Astrocyte of the cerebellum (primary cell): ENCODE results near the gene ZNF624.
A peak's percentile ranks its signal among the peaks of the same experiment; 100 is the strongest.

Experiments used
- DNase-seq: peaks from one replicate; pipeline ENCODE4 v3.0.0-alpha.2; 2011; ENCODE audit warnings: low read depth
- H3K4me3 ChIP-seq: 2 replicates; pipeline ENCODE4 v1.5.1; 2011; ENCODE audit warnings: mild to moderate bottlenecking, low read depth, low read length, moderate library complexity
- in situ Hi-C: cut with HindIII; loops from 2 replicates; pipeline ENCODE4 v1.10.0; 2017; ENCODE audit warnings: low sequenced_read_pairs
- TF ChIP-seq, protein P1 (sequence below): IDR thresholded peaks from 2 replicates; pipeline ENCODE4 v1.5.1; 2012; ENCODE audit warnings: low read length, low read depth, moderate library complexity, mild to moderate bottlenecking; ENCODE audit errors: missing control alignments

ZNF624 gene

DNA sequence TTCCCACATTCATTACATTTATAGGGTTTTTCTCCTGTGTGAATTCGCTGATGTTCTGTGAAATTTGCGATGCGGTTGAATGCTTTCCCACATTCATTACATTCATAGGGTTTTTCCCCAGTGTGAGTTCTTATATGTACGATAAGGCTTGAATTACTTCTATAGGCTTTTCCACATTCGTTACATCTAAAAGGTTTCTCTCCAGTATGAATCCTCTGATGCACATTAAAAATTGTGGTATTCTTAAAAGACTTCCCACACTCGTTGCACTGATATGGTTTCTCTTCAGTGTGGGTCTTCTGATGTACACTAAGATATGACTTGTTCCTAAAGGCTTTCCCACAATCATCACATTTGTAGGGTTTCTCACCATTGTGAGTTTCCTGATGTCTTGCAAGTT, 30.4 kb downstream of the ZNF624 start:
- no peak for DNase-seq
- TF ChIP-seq, protein P1, sequence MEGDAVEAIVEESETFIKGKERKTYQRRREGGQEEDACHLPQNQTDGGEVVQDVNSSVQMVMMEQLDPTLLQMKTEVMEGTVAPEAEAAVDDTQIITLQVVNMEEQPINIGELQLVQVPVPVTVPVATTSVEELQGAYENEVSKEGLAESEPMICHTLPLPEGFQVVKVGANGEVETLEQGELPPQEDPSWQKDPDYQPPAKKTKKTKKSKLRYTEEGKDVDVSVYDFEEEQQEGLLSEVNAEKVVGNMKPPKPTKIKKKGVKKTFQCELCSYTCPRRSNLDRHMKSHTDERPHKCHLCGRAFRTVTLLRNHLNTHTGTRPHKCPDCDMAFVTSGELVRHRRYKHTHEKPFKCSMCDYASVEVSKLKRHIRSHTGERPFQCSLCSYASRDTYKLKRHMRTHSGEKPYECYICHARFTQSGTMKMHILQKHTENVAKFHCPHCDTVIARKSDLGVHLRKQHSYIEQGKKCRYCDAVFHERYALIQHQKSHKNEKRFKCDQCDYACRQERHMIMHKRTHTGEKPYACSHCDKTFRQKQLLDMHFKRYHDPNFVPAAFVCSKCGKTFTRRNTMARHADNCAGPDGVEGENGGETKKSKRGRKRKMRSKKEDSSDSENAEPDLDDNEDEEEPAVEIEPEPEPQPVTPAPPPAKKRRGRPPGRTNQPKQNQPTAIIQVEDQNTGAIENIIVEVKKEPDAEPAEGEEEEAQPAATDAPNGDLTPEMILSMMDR: no peak
- no peak overlapping the region for H3K4me3 ChIP-seq
- in situ Hi-C loops: no loop called here

DNA sequence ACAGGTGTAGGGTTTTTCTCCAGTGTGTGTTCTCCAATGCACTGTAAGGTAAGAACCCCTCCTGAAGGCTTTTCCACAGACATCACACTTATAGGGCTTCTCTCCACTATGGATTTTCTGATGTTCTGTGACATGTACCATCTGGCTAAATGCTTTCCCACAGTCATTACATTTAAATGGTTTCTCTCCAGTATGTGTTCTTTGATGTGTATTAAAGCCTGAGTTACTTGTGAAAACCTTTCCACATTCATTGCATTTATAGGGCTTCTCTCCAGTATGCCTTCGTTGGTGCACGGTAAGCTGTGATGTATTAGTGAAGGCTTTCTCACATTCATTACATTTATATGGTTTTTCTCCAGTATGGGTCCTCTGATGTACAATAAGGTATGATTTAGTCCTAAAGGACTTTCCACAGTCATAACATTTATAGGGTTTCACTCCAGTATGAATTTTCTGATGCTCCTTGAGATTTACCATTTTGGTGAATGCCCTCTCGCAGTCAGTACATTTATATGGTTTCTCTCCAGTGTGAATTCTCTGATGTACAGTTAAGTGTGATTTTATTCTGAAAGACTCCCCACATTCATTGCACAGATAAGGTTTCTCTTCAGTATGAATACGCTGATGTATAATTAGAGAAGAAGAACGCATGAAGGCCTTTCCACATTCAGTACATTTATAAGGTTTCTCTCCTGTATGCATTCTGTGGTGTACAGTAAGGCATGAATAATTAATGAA, 30.9 kb downstream of the ZNF624 start:
- in situ Hi-C loops: no loop called here

DNA sequence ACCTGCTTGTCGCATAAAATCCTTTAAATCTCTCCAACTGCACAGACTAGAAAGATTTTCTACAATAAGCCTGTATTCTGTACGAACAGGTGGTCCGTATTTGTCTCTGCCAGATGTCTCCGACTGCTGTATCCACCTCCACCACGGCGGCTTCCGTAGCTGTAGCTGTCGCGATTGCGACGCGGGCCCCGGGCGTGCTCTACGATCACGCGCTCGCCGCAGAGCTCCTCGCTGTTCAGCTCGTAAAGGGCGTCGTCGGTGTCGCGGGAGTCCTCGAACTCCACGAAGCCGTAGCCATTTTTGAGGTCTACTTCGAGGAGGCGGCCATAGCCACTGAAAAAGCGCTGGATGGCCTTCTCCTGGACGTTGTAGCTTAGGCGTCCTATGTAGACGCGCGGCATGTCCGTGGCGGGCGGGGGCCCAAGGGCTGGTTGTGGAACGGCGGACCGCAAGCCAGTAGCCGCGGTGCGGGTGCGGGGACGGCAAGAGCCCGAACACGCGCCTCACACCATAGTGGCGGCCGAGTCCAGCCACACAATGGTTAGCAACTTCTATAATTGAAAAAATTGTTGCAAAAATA, 36.1 kb downstream of the ZNF624 start:
- TF ChIP-seq, protein P1: no peak
- in situ Hi-C loops: no loop called here
- no peak for DNase-seq
- no peak overlapping the region for H3K4me3 ChIP-seq

More for the DNA sequence above, 30.9 kb downstream of the ZNF624 start:
- no peak overlapping the region for H3K4me3 ChIP-seq
- DNase-seq: no peak
- TF ChIP-seq, protein P1: no peak

DNA sequence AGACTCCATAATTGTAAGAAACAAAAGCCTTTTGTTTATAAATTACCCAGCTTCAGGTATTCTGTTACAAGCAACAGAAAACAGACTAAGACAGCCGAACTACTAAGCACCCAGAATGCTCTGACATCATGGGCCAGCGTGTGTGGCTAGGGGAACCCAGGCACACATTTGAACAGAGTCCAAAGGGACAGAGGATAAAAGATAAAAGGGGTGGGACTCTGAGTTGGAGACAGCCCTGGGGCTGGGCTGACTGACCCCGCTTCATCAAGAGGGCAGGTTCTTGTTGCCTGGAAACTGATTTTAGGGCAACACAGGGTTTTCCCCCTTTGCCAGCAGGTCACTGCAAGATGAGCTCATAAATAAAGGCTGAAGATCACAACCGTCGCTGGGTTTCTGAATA, 54.1 kb downstream of the ZNF624 start:
- TF ChIP-seq, protein P1: no peak
- in situ Hi-C loops: no loop called here

DNA sequence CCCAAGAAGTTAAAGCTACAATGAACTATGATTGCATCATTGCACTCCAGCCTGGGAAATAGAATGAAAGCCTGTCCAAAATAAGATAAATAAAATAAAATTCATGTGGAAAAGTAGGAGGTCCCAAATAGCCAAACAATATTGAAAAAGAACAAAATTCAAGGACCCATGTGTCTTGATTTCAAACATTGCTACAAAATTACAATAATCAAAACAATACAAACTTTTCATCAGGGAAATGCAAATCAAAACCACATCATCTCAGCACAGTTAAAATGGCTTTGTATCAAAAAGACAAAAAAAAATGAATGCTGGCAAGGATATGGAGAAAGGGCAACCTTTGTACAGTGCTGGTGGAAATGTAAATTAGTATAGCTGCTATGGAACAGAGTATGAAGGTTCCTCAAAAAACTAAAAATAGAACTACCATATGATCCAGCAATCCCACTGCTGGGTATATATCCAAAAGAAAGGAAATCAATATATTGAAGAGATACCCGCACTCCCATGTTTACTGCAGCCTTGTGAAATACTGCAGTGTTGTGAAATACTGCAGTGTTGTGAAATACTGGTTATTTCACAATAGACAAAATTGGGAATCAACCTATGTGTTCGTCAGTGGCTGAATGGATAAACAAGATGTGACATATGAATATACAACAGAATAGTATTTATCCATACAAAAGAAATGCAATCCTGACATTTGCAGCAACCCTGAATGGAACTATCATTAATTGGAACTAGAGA, 60.1 kb downstream of the ZNF624 start:
- TF ChIP-seq, protein P1: no peak
- in situ Hi-C loops: no loop called here
- no peak overlapping the region for H3K4me3 ChIP-seq
- no peak for DNase-seq

More for the DNA sequence above, 54.1 kb downstream of the ZNF624 start:
- DNase-seq: no peak
- H3K4me3 ChIP-seq: no peak overlapping the region

DNA sequence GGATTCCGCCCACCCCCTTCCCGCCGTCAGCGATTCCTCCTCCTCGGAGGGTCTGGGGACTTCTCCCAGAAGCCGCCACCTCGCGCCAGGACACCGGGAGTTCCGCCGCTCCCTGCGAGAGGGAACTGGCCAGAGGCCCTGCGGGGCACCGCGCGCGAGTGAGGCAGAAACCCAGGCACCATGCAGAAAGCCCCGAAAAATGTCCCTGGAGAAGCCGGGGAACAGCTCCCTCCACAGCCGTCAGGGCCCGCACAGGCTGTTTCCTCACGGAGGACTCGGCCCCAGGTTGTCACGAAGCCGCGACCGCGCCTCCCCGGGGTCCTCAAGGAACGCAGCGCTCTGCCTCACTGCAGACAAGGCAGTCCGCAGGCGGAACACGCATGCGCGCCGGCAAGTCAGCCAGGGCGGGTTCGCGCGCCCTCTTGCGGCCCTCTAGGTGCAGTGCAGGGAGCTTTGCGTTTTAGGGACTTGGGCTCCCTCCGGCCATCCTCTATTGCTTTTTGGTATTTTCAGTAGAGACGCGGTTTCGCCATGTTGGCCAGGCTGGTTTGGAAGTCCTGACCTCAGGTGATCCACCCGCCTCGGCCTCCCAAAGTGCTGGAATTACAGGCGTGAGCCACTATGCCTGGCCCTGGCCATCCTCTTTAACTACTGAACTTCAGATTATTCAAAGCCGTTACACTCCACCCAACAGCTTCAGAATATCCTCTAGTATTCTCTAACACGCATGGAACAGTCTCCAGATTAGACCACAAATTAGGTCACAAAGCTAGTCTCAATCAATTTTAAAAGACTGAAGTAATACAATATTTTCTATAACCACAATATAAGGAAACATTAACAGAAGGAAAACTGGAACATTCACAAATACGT, 64.3 kb downstream of the ZNF624 start:
- peak overlapping the region; percentile 44 for H3K4me3 ChIP-seq
- DNase-seq: peak; percentile 60
- in situ Hi-C loops: no loop called here
- TF ChIP-seq, protein P1: peak; percentile 99
